ENCODE measurements around the gene TSPAN33. TPM values are rescaled to one million over a fixed set of nuclear protein-coding genes. Genes with fewer than 3 reads are reported as not detected.

Gene TSPAN33
- total RNA-seq, 1 donor from 2014 or later = 14.3 TPM

- no peak for TF ChIP-seq CTCF (conservative IDR thresholded peaks at IDR 0.05; ENCODE audit: low read depth, low read length)
- H3K4me3 ChIP-seq (ENCODE audit: low read depth, low read length) = no peak overlapping the region
- DNase-seq (ENCODE audit: low read depth) = peak; percentile 76
Measured at GRCh38 chr7:129122078-129122750, 22.3 kb upstream of the TSPAN33 start.

- peak; percentile 75 for DNase-seq (ENCODE audit: low read depth)
Measured at GRCh38 chr7:129122751-129123509, 21.6 kb upstream of the TSPAN33 start.

GRCh38 chr7:129123510-129123857 lies 21.0 kb upstream of the TSPAN33 start:
- no peak overlapping the region for H3K4me3 ChIP-seq (ENCODE audit: low read depth, low read length)
- no peak for DNase-seq (ENCODE audit: low read depth)
- no peak for TF ChIP-seq CTCF (conservative IDR thresholded peaks at IDR 0.05; ENCODE audit: low read depth, low read length)

More at GRCh38 chr7:129122751-129123509, 21.6 kb upstream of the TSPAN33 start:
- no peak overlapping the region for H3K4me3 ChIP-seq (ENCODE audit: low read depth, low read length)
- TF ChIP-seq CTCF (conservative IDR thresholded peaks at IDR 0.05; ENCODE audit: low read depth, low read length) = no peak

- no peak for TF ChIP-seq CTCF (conservative IDR thresholded peaks at IDR 0.05; ENCODE audit: low read depth, low read length)
- DNase-seq (ENCODE audit: low read depth) = no peak
- no peak overlapping the region for H3K4me3 ChIP-seq (ENCODE audit: low read depth, low read length)
Measured at GRCh38 chr7:129126314-129126713, 18.2 kb upstream of the TSPAN33 start.

- TF ChIP-seq CTCF (conservative IDR thresholded peaks at IDR 0.05; ENCODE audit: low read depth, low read length) = no peak
- no peak overlapping the region for H3K4me3 ChIP-seq (ENCODE audit: low read depth, low read length)
- no peak for DNase-seq (ENCODE audit: low read depth)
Measured at GRCh38 chr7:129127154-129127553, 17.4 kb upstream of the TSPAN33 start.

GRCh38 chr7:129127601-129128000 lies 16.9 kb upstream of the TSPAN33 start:
- no peak overlapping the region for H3K4me3 ChIP-seq (ENCODE audit: low read depth, low read length)
- DNase-seq (ENCODE audit: low read depth) = no peak
- no peak for TF ChIP-seq CTCF (conservative IDR thresholded peaks at IDR 0.05; ENCODE audit: low read depth, low read length)
